Measurements from ENCODE around the gene SNX15. TPM values are rescaled to one million over a fixed set of nuclear protein-coding genes. Genes with fewer than 3 reads are reported as not detected.
A peak's percentile ranks its signal among the peaks of the same experiment; 100 is the strongest.

Gene SNX15
- total RNA-seq, 1 experiment from 2014 or later = 21.0 TPM

GRCh38 chr11:65034423-65034822, 7.2 kb downstream of the SNX15 start:
- Mint-ChIP-seq H3K27ac (ENCODE audit: low read depth, unreplicated experiment) (no peak overlapping the region), H3K4me1 (ENCODE audit: insufficient read depth, unreplicated experiment) (no peaks in the 10 kb centered on the region), H3K9me3 (ENCODE audit: unreplicated experiment) (no peaks in the 10 kb centered on the region), H3K4me3 (ENCODE audit: unreplicated experiment) (no peak overlapping the region), H3K36me3 (ENCODE audit: insufficient read depth, unreplicated experiment) (peaks cover 38% of the 10 kb centered on the region), H3K27me3 (ENCODE audit: insufficient read depth, unreplicated experiment) (no peaks in the 10 kb centered on the region)
- no peak for DNase-seq (ENCODE audit: unreplicated experiment)
- CTCF ChIA-PET = no interaction called here
- BruUV-seq (replicated peaks) = no TSS peak
- no peak for TF ChIP-seq CTCF (IDR thresholded peaks at IDR 0.05; ENCODE audit: unreplicated experiment)
- POLR2A ChIA-PET = interaction anchor here (0.6 to 1.2 kb wide), 2 partner anchors 17 to 149 kb away, joined by 3 to 4 read pairs; no protein-coding TSS in a partner anchor
- intact Hi-C loops (cut with micrococcal nuclease) = no loop called here

- intact Hi-C loops (cut with micrococcal nuclease) = no loop called here
- ChIA-PET POLR2A (no interaction called here), CTCF (interaction anchor here (0.6 to 2.0 kb wide), 3 partner anchors 21 to 43 kb away, joined by 3 to 10 read pairs (median 3); partner anchors contain the start of gene ARL2)
- Mint-ChIP-seq H3K4me3 (ENCODE audit: unreplicated experiment) (no peak overlapping the region), H3K27ac (ENCODE audit: low read depth, unreplicated experiment) (no peak overlapping the region), H3K4me1 (ENCODE audit: insufficient read depth, unreplicated experiment) (no peaks in the 10 kb centered on the region), H3K36me3 (ENCODE audit: insufficient read depth, unreplicated experiment) (peaks cover 38% of the 10 kb centered on the region), H3K27me3 (ENCODE audit: insufficient read depth, unreplicated experiment) (no peaks in the 10 kb centered on the region), H3K9me3 (ENCODE audit: unreplicated experiment) (no peaks in the 10 kb centered on the region)
- DNase-seq (ENCODE audit: unreplicated experiment) = no peak
- no TSS peak for BruUV-seq (replicated peaks)
- no peak for TF ChIP-seq CTCF (IDR thresholded peaks at IDR 0.05; ENCODE audit: unreplicated experiment)
Measured at GRCh38 chr11:65035579-65035978, 8.3 kb downstream of the SNX15 start.

- H3K27me3 Mint-ChIP-seq (ENCODE audit: insufficient read depth, unreplicated experiment) = no peaks in the 10 kb centered on the region
- H3K4me3 Mint-ChIP-seq (ENCODE audit: unreplicated experiment) = no peak overlapping the region
- H3K36me3 Mint-ChIP-seq (ENCODE audit: insufficient read depth, unreplicated experiment) = peaks cover 32% of the 10 kb centered on the region
- no TSS peak for BruUV-seq (replicated peaks)
- no peak for TF ChIP-seq CTCF (IDR thresholded peaks at IDR 0.05; ENCODE audit: unreplicated experiment)
- DNase-seq (ENCODE audit: unreplicated experiment) = no peak
- H3K27ac Mint-ChIP-seq (ENCODE audit: low read depth, unreplicated experiment) = no peak overlapping the region
- H3K4me1 Mint-ChIP-seq (ENCODE audit: insufficient read depth, unreplicated experiment) = no peaks in the 10 kb centered on the region
- ChIA-PET POLR2A (interaction anchor here (1.7 kb wide), 1 partner anchor 10 kb away, joined by 3 read pairs; the partner anchor contains the start of gene SNX15), CTCF (interaction anchor here (0.6 to 5.5 kb wide), 4 partner anchors 9 to 74 kb away, joined by 3 to 27 read pairs (median 8); partner anchors contain the start of genes ARL2 and SNX15)
- intact Hi-C loops (cut with micrococcal nuclease) = no loop called here
- no peaks in the 10 kb centered on the region for H3K9me3 Mint-ChIP-seq (ENCODE audit: unreplicated experiment)
Measured at GRCh38 chr11:65036931-65037330, 9.7 kb downstream of the SNX15 start.

- POLR2A ChIA-PET = interaction anchor here (0.7 to 2.7 kb wide), 21 partner anchors 9 to 850 kb away, joined by 3 to 20 read pairs (median 5); partner anchors contain the start of genes ARL2, ATG2A, CCDC85B and FAU
- Mint-ChIP-seq H3K27ac (ENCODE audit: low read depth, unreplicated experiment) (peak overlapping the region; percentile 84), H3K27me3 (ENCODE audit: insufficient read depth, unreplicated experiment) (no peaks in the 10 kb centered on the region), H3K9me3 (ENCODE audit: unreplicated experiment) (no peaks in the 10 kb centered on the region), H3K4me3 (ENCODE audit: unreplicated experiment) (peak overlapping the region; percentile 89), H3K36me3 (ENCODE audit: insufficient read depth, unreplicated experiment) (peaks cover 25% of the 10 kb centered on the region), H3K4me1 (ENCODE audit: insufficient read depth, unreplicated experiment) (peaks cover 10% of the 10 kb centered on the region)
- no peak for TF ChIP-seq CTCF (IDR thresholded peaks at IDR 0.05; ENCODE audit: unreplicated experiment)
- intact Hi-C loops (cut with micrococcal nuclease) = loop anchor here (5.0 kb wide), 1 partner anchor 42 kb away; the partner anchor contains the start of genes CDCA5 and ZFPL1
- no peak for DNase-seq (ENCODE audit: unreplicated experiment)
- no TSS peak for BruUV-seq (replicated peaks)
- CTCF ChIA-PET = interaction anchor here (0.6 to 5.5 kb wide), 8 partner anchors 13 to 195 kb away, joined by 3 to 27 read pairs (median 4); partner anchors contain the start of genes ARL2, CDCA5, FAU and MRPL49
Measured at GRCh38 chr11:65040520-65040846, 13.2 kb downstream of the SNX15 start.

All from MCF 10A (cell line).